Neural cell (in vitro differentiated cells): Measurements from ENCODE around the gene MAPT. TPM values are rescaled to one million over a fixed set of nuclear protein-coding genes. Genes with fewer than 3 reads are reported as not detected.

Experiments
- H2AFZ ChIP-seq: fragments of 200-600, 300-800 bp; sonication (generic), shearing (Covaris generic); 2 replicates; pipeline ENCODE4 v1.6.0; 2014; ENCODE audit warnings: low read depth, mild to moderate bottlenecking, antibody characterized with exemption, low read length, moderate library complexity
- H3F3A ChIP-seq: fragments of 200-600 bp; shearing (Covaris generic); 2 replicates; pipeline ENCODE4 v1.6.1; 2016; ENCODE audit warnings: mild to moderate bottlenecking, moderate library complexity, mixed read lengths, antibody characterized with exemption, low read length; ENCODE audit not compliant: insufficient read depth, poor library complexity, severe bottlenecking
- H3K27ac ChIP-seq: fragments of 200-600, 300-800 bp; sonication (generic), shearing (Covaris generic); 2 replicates; pipeline ENCODE4 v1.5.1; 2014; ENCODE audit warnings: mild to moderate bottlenecking, low read length, moderate library complexity
- H3K27me3 ChIP-seq: fragments of 300-800, 200-600 bp; sonication (generic), shearing (Covaris generic); 2 replicates; pipeline ENCODE4 v1.6.0; 2014; ENCODE audit warnings: mild to moderate bottlenecking, low read depth, low read length, moderate library complexity; ENCODE audit not compliant: insufficient read depth
- H3K36me3 ChIP-seq: fragments of 300-800, 200-600 bp; sonication (generic), shearing (Covaris generic); 2 replicates; pipeline ENCODE4 v1.5.1; 2014; ENCODE audit warnings: mild to moderate bottlenecking, antibody characterized with exemption, low read length, moderate library complexity; ENCODE audit not compliant: insufficient read depth
- H3K4me2 ChIP-seq: fragments of 300-800, 200-600 bp; sonication (generic), shearing (Covaris generic); 2 replicates; pipeline ENCODE4 v1.6.0; 2014; ENCODE audit warnings: mild to moderate bottlenecking, low read length
- H3K4me3 ChIP-seq: fragments of 300-800, 200-600 bp; sonication (generic), shearing (Covaris generic); 2 replicates; pipeline ENCODE4 v1.5.1; 2014; ENCODE audit warnings: mild to moderate bottlenecking, low read length, moderate library complexity
- H3K79me2 ChIP-seq: fragments of 200-600 bp; shearing (Covaris generic); replicated peaks from 2 replicates; pipeline ENCODE4 v1.6.0; 2014; ENCODE audit warnings: mild to moderate bottlenecking, low read length, moderate library complexity; ENCODE audit not compliant: insufficient read depth
- H3K9ac ChIP-seq: fragments of 300-800, 200-600 bp; sonication (generic), shearing (Covaris generic); 2 replicates; pipeline ENCODE4 v1.6.1; 2016; ENCODE audit warnings: mild to moderate bottlenecking, low read length, mixed read lengths
- H3K9me2 ChIP-seq: fragments of 200-600 bp; shearing (Covaris generic); 2 replicates; pipeline ENCODE4 v1.6.1; 2016; ENCODE audit warnings: mild to moderate bottlenecking, low read length, mixed read lengths; ENCODE audit not compliant: insufficient read depth
- H3K9me3 ChIP-seq: fragments of 200-600, 300-800 bp; sonication (generic), shearing (Covaris generic); 2 replicates; pipeline ENCODE4 v1.6.1; 2016; ENCODE audit warnings: mild to moderate bottlenecking, mixed run types, low read length, moderate library complexity, mixed read lengths
- H4K20me1 ChIP-seq: fragments of 200-600 bp; shearing (Covaris generic); 2 replicates; pipeline ENCODE4 v1.6.1; 2016; ENCODE audit warnings: mild to moderate bottlenecking, mixed run types; ENCODE audit not compliant: insufficient read depth
- CTCF ChIP-seq: fragments of 450-650 bp; IDR thresholded peaks from 2 replicates; pipeline ENCODE4 v1.5.1; 2014; ENCODE audit warnings: antibody characterized with exemption, mild to moderate bottlenecking, moderate library complexity; ENCODE audit not compliant: poor library complexity, severe bottlenecking
- EP300 ChIP-seq: fragments of 450-650 bp; conservative IDR thresholded peaks from 2 replicates; pipeline ENCODE4 v1.6.1; 2014; ENCODE audit warnings: antibody characterized with exemption, mild to moderate bottlenecking, moderate library complexity; ENCODE audit not compliant: poor library complexity, severe bottlenecking
- EZH2 ChIP-seq: fragments of 200-600, 300-800 bp; shearing (Covaris generic), sonication (generic); IDR thresholded peaks from 2 replicates; pipeline ENCODE4 v1.6.1; 2014; ENCODE audit warnings: antibody characterized with exemption, low read length, borderline replicate concordance, mild to moderate bottlenecking; ENCODE audit not compliant: insufficient read depth, poor library complexity, severe bottlenecking
- MXI1 ChIP-seq: fragments of 450-650 bp; conservative IDR thresholded peaks from 2 replicates; pipeline ENCODE4 v1.6.1; 2014; ENCODE audit warnings: antibody characterized with exemption, mild to moderate bottlenecking; ENCODE audit not compliant: poor library complexity, severe bottlenecking
- POLR2AphosphoS5 ChIP-seq: IDR thresholded peaks from 2 replicates; pipeline ENCODE4 v1.6.1; 2012
- RAD21 ChIP-seq: fragments of 450-650 bp; conservative IDR thresholded peaks from 2 replicates; pipeline ENCODE4 v1.6.1; 2014; ENCODE audit warnings: antibody characterized with exemption, mild to moderate bottlenecking, moderate library complexity
- REST ChIP-seq: IDR thresholded peaks from 2 replicates; pipeline ENCODE4 v1.6.1; 2012; ENCODE audit warnings: borderline replicate concordance
- SMC3 ChIP-seq: fragments of 450-650 bp; conservative IDR thresholded peaks from 2 replicates; pipeline ENCODE4 v1.6.1; 2014; ENCODE audit warnings: antibody characterized with exemption, mild to moderate bottlenecking, moderate library complexity; ENCODE audit not compliant: poor library complexity
- TAF1 ChIP-seq: IDR thresholded peaks from 2 replicates; pipeline ENCODE4 v1.6.1; 2012; ENCODE audit warnings: low read depth
- polyA plus RNA-seq: library from polyadenylated mRNA; depleted of rRNA; stranded (reverse); fragments of >200 nt; gene quantifications from 2 replicates; pipeline ENCODE4 v1.2.3, GENCODE V29; 2014

MAPT gene
- polyA plus RNA-seq, 1 donor from 2014 or later, result 94.5 TPM

DNA sequence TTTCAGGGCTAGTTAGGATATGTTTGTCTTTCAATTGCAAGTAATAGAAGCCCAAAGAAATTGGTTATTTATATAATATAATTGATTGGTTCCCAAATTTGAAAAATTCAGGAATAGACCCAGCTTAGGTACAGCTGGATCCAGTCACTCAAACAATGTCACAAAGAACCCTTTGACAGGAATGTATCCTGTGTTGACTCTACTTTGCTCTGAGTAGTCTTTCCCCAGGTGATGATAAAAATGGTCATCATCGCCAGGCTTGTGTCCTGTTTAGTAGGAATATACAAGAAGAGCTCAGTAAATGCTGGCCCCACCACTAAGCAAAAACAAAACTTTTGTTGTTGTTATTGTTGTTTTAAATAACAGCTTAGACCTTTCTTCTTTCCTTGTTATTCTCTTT lies 35.0 kb downstream of the MAPT start:
- Histone ChIP-seq H2AFZ (no peak overlapping the region), H4K20me1 (peaks cover 9% of the 10 kb centered on the region), H3K79me2 (peaks cover 7% of the 10 kb centered on the region), H3K27me3 (no peaks in the 10 kb centered on the region), H3K4me3 (no peak overlapping the region), H3K9me3 (peaks cover 5% of the 10 kb centered on the region), H3K9ac (no peak overlapping the region), H3K36me3 (no peaks in the 10 kb centered on the region), H3F3A (no peaks in the 10 kb centered on the region), H3K9me2 (no peaks in the 10 kb centered on the region), H3K27ac (no peak overlapping the region), H3K4me2 (no peak overlapping the region)
- TF ChIP-seq SMC3 (no peak), EP300 (no peak), MXI1 (no peak), TAF1 (no peak), EZH2 (no peak), RAD21 (no peak), POLR2AphosphoS5 (no peak), CTCF (no peak), REST (no peak)

DNA sequence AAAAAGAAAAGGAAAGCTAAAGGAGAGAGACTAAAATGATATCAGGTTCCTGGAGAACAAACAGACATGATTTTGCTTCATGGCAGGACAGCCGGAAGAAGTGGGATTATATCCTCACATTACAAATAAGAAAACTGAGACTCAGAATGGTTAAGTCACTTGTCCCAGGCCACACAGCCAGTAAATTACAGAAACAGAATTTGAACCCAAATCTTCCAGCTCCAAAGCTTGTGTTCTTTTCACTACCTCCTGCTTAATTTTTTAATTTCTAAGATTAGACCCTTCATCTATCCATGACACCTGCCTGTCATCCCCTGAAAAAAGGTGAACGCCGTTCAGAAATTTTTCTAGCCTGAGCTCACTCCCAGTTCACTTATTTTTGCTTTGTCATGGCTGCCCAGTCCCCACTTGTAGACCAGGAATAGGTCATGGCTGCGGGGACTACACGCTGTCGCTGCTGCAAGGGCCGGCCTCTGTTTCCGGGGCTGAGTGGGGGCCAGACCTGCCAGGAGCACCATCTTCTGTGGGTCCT lies 36.1 kb downstream of the MAPT start:
- Histone ChIP-seq H3K36me3 (no peaks in the 10 kb centered on the region), H3K79me2 (peaks cover 7% of the 10 kb centered on the region), H3F3A (no peaks in the 10 kb centered on the region), H3K27me3 (no peaks in the 10 kb centered on the region), H3K4me3 (no peak overlapping the region), H3K9me3 (peaks cover 5% of the 10 kb centered on the region), H2AFZ (no peak overlapping the region), H3K27ac (no peak overlapping the region), H4K20me1 (peaks cover 9% of the 10 kb centered on the region), H3K9me2 (no peaks in the 10 kb centered on the region), H3K9ac (no peak overlapping the region), H3K4me2 (no peak overlapping the region)
- TF ChIP-seq REST (no peak), TAF1 (no peak), EP300 (no peak), SMC3 (no peak), RAD21 (no peak), POLR2AphosphoS5 (no peak), EZH2 (no peak), MXI1 (no peak), CTCF (no peak)
